ENCODE data around the gene IGFBP4. TPM values are rescaled to one million over a fixed set of nuclear protein-coding genes. Genes with fewer than 3 reads are reported as not detected.

The IGFBP4 gene
- total and polyA plus RNA-seq, 4 donors: 74.1 to 649 (median 238) TPM

- Histone ChIP-seq H3K9me3 (ENCODE audit: control insufficient read depth in 4 of 4, low read length in 3 of 4) (no peaks in the 10 kb centered on the region), H3K9ac (ENCODE audit: low read depth in 1 of 2, low read length in 2 of 2) (no peak overlapping the region), H3K4me3 (ENCODE audit: low read depth in 1 of 3, low read length in 3 of 3) (no peak overlapping the region), H3K4me1 (ENCODE audit: control insufficient read depth in 4 of 4, insufficient read depth in 4 of 4, low read length in 3 of 4) (peaks cover 0 to 67% (median 61%) of the 10 kb centered on the region in 4 donors), H3K36me3 (ENCODE audit: control insufficient read depth in 4 of 4, insufficient read depth in 3 of 4, low read depth in 1 of 4, low read length in 3 of 4) (peaks cover 6 to 17% (median 15%) of the 10 kb centered on the region in 4 donors), H3K27me3 (ENCODE audit: control insufficient read depth in 4 of 4, insufficient read depth in 4 of 4, low read length in 3 of 4) (no peaks in the 10 kb centered on the region), H3K27ac (ENCODE audit: low read depth in 1 of 2, low read length in 2 of 2) (peak overlapping the region; percentile 33 to 57)
- WGBS: 37% methylated on average over 9 of the region's 9 CpGs
- peak; percentile 18 for TF ChIP-seq HNF4G (IDR thresholded peaks at IDR 0.05)
- peak; percentile 29 to 73 for TF ChIP-seq HNF4A (conservative IDR thresholded peaks at IDR 0.05)
- TF ChIP-seq NR2F2 (IDR thresholded peaks at IDR 0.05): peak; percentile 68
- peak in 1 of 2 donors; percentile 74 for TF ChIP-seq JUND (IDR thresholded peaks at IDR 0.05)
- peak; percentile 46 for TF ChIP-seq SP1 (IDR thresholded peaks at IDR 0.05)
- no peak for TF ChIP-seq ATF3 (IDR thresholded peaks at IDR 0.05)
- peak; percentile 3 for TF ChIP-seq CTCF (IDR thresholded peaks at IDR 0.05; ENCODE audit: low read depth, low read length, missing input control)
- no peak for TF ChIP-seq FOXA1 (IDR thresholded peaks at IDR 0.05)
- no peak for TF ChIP-seq GABPA (IDR thresholded peaks at IDR 0.05 in 1 of 2, conservative IDR thresholded peaks at IDR 0.05 in 1 of 2)
- peak in 1 of 2 donors; percentile 16 for TF ChIP-seq RAD21 (IDR thresholded peaks at IDR 0.05)
- TF ChIP-seq EGR1 (IDR thresholded peaks at IDR 0.05; ENCODE audit: low read depth in 2 of 2): peak in 1 of 2 donors; percentile 30
- DNase-seq (ENCODE audit: low spot score): no peak
Measured at GRCh38 chr17:40460968-40461731, 17.9 kb downstream of the IGFBP4 start.

GRCh38 chr17:40461732-40462342 is 18.6 kb downstream of the IGFBP4 start:
- no peaks in the 10 kb centered on the region for H3K27me3 ChIP-seq (ENCODE audit: control insufficient read depth in 4 of 4, insufficient read depth in 4 of 4, low read length in 3 of 4)
- H3K9me3 ChIP-seq (ENCODE audit: control insufficient read depth in 4 of 4, low read length in 3 of 4): no peaks in the 10 kb centered on the region
- no peak overlapping the region for H3K9ac ChIP-seq (ENCODE audit: low read depth in 1 of 2, low read length in 2 of 2)
- no peak for TF ChIP-seq TAF1 (conservative IDR thresholded peaks at IDR 0.05)
- no peak for TF ChIP-seq NR2F2 (IDR thresholded peaks at IDR 0.05)
- H3K4me3 ChIP-seq (ENCODE audit: low read depth in 1 of 3, low read length in 3 of 3): no peak overlapping the region
- peaks cover 2 to 12% (median 10%) of the 10 kb centered on the region in 4 donors for H3K36me3 ChIP-seq (ENCODE audit: control insufficient read depth in 4 of 4, insufficient read depth in 3 of 4, low read depth in 1 of 4, low read length in 3 of 4)
- 64% methylated on average over 12 of the region's 12 CpGs for WGBS
- H3K4me1 ChIP-seq (ENCODE audit: control insufficient read depth in 4 of 4, insufficient read depth in 4 of 4, low read length in 3 of 4): peaks cover 0 to 60% (median 54%) of the 10 kb centered on the region in 4 donors
- DNase-seq (ENCODE audit: low spot score): no peak
- peak overlapping the region; percentile 57 to 60 for H3K27ac ChIP-seq (ENCODE audit: low read depth in 1 of 2, low read length in 2 of 2)

- Histone ChIP-seq H3K4me3 (ENCODE audit: low read depth in 1 of 3, low read length in 3 of 3) (no peak overlapping the region), H3K4me1 (ENCODE audit: control insufficient read depth in 4 of 4, insufficient read depth in 4 of 4, low read length in 3 of 4) (peaks cover 0 to 53% (median 48%) of the 10 kb centered on the region in 4 donors), H3K36me3 (ENCODE audit: control insufficient read depth in 4 of 4, insufficient read depth in 3 of 4, low read depth in 1 of 4, low read length in 3 of 4) (peaks cover 2 to 5% (median 4%) of the 10 kb centered on the region in 4 donors)
- TF ChIP-seq FOXA2 (IDR thresholded peaks at IDR 0.05) (no peak), HNF4A (conservative IDR thresholded peaks at IDR 0.05) (no peak), FOXA1 (IDR thresholded peaks at IDR 0.05) (no peak), NR2F2 (IDR thresholded peaks at IDR 0.05) (peak; percentile 84), HNF4G (IDR thresholded peaks at IDR 0.05) (peak; percentile 18), REST (IDR thresholded peaks at IDR 0.05) (no peak), GABPA (IDR thresholded peaks at IDR 0.05 in 1 of 2, conservative IDR thresholded peaks at IDR 0.05 in 1 of 2) (no peak), ATF3 (IDR thresholded peaks at IDR 0.05) (no peak), YY1 (IDR thresholded peaks at IDR 0.05) (no peak), TAF1 (conservative IDR thresholded peaks at IDR 0.05) (no peak), CTCF (IDR thresholded peaks at IDR 0.05; ENCODE audit: low read depth, low read length, missing input control) (no peak)
Measured at GRCh38 chr17:40462343-40463121, 19.3 kb downstream of the IGFBP4 start.

More at GRCh38 chr17:40462343-40463121, 19.3 kb downstream of the IGFBP4 start:
- no peaks in the 10 kb centered on the region for H3K27me3 ChIP-seq (ENCODE audit: control insufficient read depth in 4 of 4, insufficient read depth in 4 of 4, low read length in 3 of 4)
- H3K9ac ChIP-seq (ENCODE audit: low read depth in 1 of 2, low read length in 2 of 2): no peak overlapping the region
- WGBS: 41% methylated on average over 9 of the region's 9 CpGs
- H3K27ac ChIP-seq (ENCODE audit: low read depth in 1 of 2, low read length in 2 of 2): peak overlapping the region; percentile 57 to 60
- DNase-seq (ENCODE audit: low spot score): no peak
- H3K9me3 ChIP-seq (ENCODE audit: control insufficient read depth in 4 of 4, low read length in 3 of 4): no peaks in the 10 kb centered on the region

All from liver (tissue), 9 donors.